GM18498 (cell line): ENCODE measurements around the gene RTRAF.

ENCODE experiments used
- ATAC-seq: cut with Tn5 transposase; IDR thresholded peaks from one replicate; pipeline ENCODE4 v1.9.1; 2021; ENCODE audit warnings: mild to moderate bottlenecking, moderate library complexity; ENCODE audit not compliant: unreplicated experiment

RTRAF gene

DNA sequence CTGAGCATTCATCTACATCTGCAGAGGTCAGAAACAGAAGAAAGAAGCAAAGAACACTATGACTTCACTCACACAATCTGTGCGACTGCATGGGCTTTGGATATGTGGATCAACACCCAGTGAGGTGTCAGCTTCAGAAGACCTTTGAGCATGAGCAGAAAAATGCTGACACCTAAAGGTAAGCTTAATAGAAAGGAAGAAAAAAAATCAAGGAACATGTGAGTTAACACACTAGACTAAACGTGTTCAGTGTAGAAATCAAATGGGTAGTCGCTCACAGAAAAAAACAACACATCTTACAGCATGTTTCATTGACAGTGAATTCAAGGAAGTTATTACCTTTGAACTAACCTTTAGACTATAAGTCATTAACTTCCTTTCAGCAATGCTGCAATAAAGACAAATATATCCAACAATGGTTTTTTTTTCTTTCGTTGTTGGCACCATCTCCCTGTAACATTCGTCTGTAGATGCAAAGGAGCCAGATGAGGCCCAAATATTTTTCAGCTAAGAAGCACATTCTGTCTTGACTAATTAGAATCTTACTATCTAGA lies 30.9 kb downstream of the RTRAF start:
- ATAC-seq = no peak

DNA sequence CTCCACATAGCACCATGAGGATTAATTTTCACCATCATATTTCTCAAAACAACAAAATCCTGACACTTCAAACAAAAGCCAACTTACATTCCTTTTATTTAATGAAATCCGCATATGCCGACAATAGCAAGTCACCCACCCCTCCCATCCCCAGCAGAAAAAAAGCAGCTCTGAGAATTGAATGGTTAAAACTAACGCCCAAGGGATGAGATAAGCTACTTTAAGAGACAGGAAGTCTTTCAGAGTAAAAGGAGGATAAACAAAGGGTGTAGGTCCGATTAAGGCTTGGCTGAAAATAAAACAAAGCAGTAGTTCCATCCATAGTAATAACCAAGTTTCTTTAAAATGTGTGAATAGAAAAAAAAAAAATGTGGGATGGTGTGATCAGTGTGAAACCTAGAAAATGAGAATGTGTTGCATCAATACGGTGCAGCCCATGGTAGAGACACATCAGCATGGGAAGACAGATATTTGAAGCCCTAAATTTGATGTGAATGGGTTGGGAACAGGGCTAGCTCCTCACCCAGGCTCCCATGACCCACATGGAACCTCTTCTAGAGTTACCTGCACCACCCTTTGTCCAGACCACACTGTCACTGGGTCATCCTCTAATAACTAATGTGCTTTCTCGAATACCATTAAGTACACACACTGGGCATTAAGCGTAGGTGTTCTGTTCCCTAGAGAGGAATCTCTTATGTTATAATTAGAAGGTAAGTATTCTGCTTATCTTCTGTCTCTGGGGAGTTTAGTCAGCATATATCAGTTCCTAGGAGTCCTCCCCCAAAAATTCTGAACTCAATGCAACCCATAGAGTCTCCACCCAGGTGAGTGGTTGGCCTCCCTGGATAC lies 31.7 kb downstream of the RTRAF start:
- peak; percentile 12 for ATAC-seq

DNA sequence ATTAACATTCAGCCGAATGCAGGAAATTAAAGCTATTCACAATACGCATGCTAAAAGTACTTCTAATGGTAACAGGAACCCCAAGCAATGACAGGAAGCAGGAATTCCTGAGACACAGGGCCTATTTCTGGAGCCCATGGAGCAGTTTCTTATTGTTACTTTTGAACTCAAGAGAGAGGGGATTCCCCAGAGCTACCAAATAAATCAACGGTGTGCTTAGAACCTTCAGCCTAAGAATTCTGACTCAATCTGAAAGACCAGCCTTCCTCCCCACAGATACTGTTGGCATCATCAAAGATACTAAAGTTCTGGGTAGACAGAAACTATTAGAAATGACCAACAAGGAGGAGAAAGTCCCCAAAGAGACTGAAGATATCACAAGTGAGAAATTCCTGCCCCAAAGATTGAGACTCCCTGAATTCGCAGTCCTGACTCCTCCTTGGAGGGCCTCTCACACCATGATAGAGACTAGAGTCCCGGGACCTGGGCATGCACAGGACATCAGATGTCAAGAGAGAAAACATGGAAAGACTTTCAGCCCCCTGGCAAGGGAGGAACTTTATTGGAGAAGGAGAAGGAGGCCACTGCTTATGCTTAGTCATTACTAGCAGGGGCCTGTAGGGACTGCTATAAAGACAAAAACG lies 32.7 kb downstream of the RTRAF start:
- ATAC-seq = peak; percentile 79

DNA sequence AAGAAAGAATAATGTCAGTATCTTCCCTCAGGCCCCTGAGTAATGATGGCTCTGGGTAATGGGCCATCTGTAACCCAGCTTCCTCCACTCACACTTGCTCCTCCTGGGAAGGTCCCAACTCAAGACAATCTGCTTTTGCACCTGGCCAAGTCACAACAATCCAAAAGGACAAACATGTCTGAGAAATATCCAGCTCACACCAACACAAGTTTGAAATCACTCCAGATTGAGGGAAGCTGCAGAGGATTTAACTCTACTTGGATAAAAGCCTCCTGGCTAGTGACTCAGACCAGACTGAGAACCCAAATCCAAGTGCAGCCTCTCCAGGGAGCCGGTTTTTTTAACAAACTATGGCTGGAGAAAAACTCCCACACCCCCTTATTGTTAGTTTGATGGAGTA lies 34.2 kb downstream of the RTRAF start:
- no peak for ATAC-seq

DNA sequence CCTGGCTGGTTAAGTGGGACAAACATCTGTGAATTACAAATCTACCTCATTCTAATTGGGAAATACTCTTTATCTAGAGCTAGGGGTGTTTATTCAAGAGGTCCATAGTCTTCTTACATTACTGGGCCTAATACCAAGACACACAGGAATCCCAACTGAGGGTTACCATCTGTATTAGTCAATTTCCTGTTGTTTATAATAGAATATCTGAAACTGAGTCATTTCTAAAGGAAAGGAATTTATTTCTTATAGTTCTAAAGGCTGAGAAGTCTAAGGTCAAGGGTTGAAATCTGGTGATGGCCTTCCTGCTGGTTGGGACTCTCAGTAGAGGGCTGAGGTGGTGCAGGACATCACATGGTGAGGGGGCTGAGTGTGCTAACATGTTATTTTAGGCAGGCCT lies 36.0 kb downstream of the RTRAF start:
- ATAC-seq = no peak

DNA sequence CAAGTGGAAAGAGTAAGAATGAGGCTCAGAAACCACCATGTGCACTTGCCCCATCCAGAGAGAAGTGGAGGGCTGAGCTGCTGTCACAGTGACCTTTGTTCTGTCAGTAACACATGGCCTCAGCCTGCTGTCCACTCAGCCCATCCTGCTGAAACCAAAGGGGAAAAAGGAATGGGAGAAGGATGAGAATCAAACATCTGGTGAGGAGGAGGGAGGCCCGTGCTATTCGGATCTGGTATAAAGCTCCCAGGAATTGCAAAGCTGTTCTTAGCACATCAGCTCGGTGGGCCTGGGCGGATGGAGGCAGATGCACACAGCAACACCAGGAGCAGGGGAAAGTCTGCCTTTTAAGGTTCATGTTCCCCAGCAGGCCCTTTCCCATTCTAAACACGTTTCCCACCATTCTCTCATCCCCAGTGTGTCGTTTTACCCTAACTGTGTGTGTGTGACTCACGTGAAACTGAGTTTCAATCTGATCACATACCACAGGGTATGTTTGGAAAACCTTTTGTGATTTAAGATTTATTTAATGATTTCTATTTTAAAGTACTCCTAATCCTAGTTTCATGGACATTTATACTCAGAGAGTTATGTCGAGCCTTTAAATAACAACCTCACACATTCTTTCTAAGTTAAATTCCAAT lies 36.8 kb downstream of the RTRAF start:
- ATAC-seq = no peak

DNA sequence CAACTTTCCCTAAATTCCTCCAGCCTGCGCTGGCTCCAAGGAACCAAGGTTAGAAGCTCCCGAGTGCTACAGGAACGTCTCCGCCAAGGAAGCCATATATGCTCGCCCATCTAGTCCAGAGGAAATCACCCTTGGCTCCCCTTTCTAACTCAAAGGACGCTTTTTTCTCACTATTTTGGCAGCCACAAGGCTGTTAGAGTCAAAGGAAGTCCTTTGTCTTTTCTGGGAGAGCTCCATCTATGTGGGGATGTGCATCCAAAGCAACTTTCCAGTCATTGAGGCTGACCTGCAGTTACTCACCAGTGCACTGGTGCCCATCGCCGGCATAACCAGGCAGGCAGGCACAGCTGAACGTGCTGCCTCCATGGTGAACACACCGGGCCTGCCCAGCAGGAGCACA lies 37.6 kb downstream of the RTRAF start:
- ATAC-seq = no peak

DNA sequence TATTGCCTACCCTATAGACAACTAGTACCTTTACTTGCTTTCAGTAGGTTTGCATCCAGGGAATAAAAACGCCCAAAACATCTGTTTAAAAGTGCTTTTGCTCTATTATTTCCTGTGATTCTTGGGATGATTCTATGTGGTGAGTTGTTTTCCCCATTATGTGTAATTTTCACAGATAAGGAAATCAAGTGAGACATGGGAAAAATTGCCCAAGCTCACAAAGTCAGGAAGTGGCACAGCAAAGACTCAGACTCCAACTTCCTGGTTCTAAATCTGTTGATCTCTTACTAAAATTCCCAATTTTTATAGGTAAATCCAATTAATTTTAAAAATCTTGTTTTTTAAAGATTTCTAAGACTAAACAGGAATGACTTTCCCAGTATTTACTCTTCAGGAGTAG lies 40.5 kb downstream of the RTRAF start:
- ATAC-seq = no peak

DNA sequence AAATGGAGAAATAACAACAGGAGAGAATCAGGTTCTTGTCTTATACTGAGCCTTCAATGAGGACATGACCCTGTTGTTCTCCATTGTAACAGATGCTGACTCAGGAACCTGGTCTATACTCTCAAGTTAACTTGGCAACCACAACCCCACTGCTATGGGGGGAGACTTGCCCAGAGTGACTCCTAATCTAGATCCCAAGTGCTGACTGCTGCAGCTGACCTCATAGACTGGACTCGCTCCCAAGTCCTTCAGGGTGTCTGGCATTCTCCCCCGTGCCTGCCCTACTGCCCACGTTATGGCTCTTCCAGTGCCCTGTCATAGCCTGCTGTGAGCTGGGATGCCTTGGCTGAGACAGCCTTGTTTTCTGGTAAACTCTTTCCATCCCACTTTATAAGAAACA lies 42.4 kb downstream of the RTRAF start:
- no peak for ATAC-seq

DNA sequence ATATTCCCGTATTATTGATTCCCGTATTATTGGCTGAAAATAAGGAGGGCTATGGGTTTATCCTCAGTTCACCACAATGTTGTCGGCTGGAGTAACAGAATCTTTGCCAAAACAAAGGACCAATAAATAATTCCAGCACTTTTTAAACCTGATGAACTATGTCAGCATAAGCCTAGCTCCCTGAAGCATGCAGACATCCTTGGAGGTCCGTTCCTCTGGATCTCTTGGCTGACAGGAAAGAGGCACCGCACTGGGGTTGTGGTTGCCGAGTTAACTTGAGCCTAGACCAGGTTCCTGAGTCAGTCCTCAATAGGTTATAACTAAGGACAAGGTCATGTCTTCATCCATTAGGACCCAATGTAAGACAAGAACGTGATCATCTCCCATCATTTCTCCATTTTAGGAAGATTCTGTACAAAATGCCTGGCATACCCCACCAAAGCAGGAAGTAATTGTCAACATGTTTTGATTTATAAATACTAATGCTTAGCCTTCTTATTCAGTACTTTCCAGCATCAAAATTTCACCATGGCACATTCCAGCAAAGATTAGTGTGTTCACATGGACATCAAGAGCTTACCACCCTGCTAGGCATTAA lies 43.0 kb downstream of the RTRAF start:
- no peak for ATAC-seq

DNA sequence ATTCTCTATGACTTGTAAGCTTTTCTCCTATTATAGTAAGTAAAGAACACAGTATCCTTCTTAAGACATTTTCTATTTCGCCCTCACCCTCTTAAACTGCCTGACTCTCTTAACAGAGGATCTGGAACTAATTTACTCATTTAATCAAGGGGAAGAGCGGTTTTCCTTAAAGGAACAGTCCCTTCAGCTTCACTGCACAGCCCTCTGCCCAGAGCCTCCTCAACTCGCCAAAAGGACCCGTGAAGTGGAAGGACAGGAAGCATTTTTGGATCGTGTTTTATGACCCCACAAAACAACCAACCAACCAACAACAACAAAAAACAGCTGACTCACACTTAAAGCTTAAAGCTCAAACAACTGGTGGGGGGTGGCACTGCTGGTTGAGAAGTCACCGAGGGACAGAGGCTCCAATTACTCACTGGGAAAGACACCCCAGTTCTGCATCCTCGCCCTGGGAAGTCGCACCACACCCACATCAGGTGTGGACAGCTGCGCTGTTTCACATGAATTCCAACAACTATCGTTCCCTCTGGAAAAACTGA lies 43.8 kb downstream of the RTRAF start:
- ATAC-seq = no peak

DNA sequence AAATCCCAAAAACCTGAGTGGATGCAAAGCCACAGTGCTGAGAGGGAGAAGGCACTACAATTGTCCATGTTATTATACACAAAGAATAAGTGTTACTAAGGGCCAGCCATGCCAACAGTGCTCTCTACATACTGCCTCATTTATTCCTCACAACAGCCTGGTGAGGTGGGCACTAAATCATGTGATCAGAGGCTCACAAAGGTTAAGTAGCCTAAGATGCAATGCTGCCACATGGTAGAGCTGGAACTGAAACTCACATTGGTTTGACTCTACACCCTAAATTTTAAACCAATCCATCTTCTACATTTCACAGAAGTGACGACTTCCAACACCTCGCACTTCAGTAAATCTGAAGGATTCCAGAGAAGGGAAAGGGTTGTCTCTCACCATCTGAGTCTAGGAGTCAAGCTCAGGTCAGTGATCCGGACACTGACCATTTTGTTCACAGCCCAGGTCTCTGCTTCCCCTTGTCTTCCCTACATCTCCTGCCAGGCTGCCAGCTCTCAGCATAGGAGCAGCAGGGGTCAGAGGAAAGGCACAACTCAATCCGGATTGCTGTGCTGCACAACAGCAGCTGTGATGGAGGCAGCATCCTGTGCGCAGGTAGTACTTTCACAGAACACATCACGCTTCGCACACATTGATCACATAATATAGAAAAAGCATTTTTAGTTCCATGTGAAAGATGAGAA lies 49.9 kb downstream of the RTRAF start:
- no peak for ATAC-seq

DNA sequence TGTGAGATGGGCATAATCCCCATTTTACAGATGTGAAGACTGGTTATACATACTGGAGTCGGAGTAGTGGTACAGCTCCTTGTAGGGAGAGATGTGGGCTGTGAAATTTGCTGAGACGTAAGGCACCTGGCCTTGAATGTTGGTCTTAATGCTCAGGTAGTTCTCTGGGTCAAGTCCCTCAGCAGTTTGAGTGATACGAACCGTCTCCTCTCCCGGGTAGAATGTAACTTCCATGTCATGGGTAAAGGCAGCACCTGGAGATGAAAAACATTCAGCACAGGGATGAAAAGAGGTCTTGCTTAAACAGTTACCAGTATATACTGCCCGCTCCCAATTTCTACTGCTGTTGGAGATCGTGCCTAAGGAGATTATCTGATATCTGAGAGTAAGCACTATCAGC lies 51.3 kb downstream of the RTRAF start:
- no peak for ATAC-seq

DNA sequence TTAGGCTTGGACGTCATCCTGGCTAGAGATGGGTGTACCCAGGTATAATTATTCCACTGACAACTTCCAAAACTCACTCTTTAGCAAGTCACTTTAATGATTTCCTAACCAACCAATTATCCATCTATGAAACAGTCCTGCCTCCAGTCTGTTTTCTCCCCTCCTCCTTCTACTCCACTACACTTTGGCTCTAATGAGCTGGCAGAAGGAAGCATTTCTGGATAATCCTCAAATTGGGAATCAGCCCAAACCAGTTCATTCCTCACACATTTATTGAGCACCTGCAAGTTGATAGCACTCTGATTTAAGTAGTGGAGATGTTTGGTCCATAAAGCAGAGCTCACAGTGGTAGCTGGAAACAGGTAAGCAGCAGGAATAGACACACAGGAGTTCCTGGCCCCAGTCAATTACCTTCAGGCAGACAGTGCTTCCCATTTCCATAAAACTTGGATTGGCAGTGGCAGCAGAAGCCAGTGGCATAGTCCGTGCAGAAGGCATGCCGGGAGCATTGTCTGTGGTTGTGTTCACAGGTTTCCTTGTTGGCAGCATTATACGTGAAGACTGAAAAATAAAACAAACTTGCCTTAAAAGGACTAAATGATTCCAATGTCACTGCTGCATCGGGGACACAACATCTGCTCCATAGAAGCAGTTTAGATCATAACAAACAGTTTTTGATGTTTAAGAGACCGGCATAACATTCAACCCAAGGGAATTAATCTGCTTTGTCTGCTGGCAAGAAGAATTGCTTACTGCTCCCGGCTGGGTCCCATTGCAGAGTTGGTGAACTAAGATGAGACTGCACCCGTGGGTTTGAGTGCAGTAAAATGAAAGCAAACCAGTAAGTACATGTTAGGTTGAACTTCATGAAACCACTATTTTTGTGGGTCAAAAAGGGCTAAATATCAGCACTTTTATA lies 53.3 kb downstream of the RTRAF start:
- ATAC-seq = no peak

DNA sequence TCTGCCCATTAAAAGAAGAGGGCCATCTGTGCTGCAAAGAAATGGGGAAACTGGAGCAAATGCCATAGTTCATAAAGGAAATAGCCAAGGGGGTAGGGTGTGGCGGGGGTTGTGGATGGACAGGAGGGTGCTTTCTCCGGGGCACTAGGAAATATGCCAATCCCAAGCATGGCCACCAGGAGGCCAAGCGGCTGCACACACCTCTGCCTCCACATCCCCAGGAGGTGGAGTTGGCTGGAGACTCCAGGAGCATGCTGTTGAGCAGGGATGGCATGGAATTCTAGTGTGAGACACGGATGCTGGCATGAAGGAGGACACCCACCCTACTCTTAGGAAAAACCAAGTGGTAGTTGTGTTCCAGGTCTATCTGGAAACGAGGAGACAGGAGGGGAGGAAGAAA lies 54.3 kb downstream of the RTRAF start:
- no peak for ATAC-seq

DNA sequence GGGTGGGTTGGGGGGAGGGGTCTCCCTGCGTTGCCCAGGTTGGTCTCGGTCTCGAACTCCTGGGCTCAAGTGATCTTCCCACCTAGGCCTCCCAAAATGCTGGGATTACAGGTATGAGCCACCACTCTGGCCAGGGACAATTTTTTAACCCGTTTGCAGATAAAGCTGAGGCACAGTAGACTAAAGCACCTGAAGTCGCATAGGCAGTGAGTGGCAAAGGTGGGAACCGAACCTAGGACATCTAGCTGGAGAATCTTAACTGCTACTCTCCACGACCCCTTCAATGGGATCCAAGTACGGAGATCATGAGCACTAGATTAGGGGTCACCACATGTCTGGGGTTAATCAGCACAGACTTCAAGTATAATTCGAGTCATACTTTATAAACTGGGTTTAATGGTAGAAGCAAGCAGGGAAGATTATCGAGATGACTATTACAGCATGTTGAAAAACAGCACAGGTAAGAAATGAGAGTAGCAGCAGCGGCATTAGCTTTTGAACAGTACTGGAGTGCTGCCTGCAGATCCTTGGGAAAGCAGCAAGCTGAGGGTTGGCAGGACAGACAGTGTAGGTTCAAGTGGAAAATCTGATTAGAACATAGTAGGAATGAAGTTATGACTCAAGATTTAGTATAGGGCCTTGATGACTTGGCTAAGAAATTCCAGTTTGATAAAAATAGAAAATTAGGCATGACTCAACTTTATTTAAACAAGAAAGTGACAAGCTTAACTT lies 55.6 kb downstream of the RTRAF start:
- ATAC-seq = no peak

DNA sequence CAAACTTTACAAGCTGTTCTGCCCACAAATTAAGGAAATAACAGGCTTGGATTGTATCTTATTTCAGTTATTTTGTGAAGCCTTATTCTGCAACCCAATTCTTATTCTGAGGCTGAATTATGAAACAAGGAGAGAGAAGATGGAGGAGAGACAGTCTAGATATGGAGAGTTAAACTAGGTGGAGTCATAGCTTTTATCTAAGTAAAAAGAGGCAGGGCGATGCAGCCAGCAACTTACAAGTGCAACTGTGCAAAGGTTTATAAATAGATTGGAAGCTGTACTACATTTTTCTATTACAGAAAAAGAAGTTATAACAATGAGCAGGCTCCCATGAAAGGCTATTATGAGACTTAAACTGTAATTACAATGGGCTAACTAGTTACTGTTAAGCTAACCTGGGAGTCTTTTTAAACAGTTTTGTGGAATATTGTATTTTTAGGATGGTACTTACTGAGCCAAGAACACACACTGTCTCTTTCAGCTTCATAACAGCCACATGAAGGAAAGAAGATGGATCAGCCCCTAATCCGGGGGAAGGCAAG lies 57.1 kb downstream of the RTRAF start:
- no peak for ATAC-seq

DNA sequence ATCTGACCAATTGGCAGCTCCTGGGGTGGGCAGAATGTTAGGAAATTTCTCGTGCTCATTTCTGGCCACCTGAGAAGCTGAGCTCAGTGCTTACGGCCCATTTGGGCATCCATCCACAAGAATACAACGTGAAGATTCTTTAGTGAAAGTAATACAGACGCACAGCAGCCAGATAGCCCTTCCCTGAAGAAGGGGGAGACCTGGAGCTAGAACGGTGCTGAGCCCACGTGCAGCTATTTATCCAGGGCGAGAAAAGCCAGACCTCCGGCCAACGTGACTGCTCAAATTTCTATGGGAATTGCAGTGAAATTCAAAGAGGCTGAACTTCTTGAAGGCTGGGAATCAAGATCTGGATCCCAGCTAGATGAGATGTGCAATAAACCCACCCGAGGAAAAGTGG lies 58.8 kb downstream of the RTRAF start:
- no peak for ATAC-seq
